Memory B cell (primary cell): Measurements from ENCODE around the gene ABCB1.
"Not testable (repeated sequence)": the region's sequence is repeated elsewhere in the genome, so short reads cannot be mapped to it uniquely, and the experiment has no call there.

Experiments used
- ATAC-seq: fragments of 150-1000 bp; cut with Tn5 transposase; 2 replicates; pipeline ENCODE4 v1.10.0; 2021; ENCODE audit warnings: low read depth, mild to moderate bottlenecking, moderate library complexity
- DNase-seq, 2 donors: peaks; one replicate each; pipeline ENCODE4 v3.0.0; 2022; ENCODE audit warnings: low spot score in 2 of 2
- H3K27ac Mint-ChIP-seq: one replicate; pipeline ENCODE4 v1.8.0; 2022; ENCODE audit warnings: mild to moderate bottlenecking, moderate library complexity, mixed read lengths
- H3K27me3 Mint-ChIP-seq: one replicate; pipeline ENCODE4 v1.8.0; 2022; ENCODE audit warnings: mixed read lengths
- H3K36me3 Mint-ChIP-seq: one replicate; pipeline ENCODE4 v1.8.0; 2022; ENCODE audit warnings: mild to moderate bottlenecking, mixed read lengths
- H3K4me1 Mint-ChIP-seq: one replicate; pipeline ENCODE4 v1.8.0; 2022; ENCODE audit warnings: mixed read lengths
- H3K4me3 Mint-ChIP-seq: one replicate; pipeline ENCODE4 v1.8.0; 2022; ENCODE audit warnings: mild to moderate bottlenecking, moderate library complexity, mixed read lengths
- H3K9me3 Mint-ChIP-seq: one replicate; pipeline ENCODE4 v1.8.0; 2022; ENCODE audit warnings: mixed read lengths

ABCB1 gene

GRCh38 chr7:87598234-87599009 is 2.3 kb downstream of the ABCB1 start:
- DNase-seq (no peak), ATAC-seq (no peak)
- Mint-ChIP-seq H3K4me3 (no peak overlapping the region), H3K27me3 (peaks cover 12% of the 10 kb centered on the region), H3K27ac (no peak overlapping the region), H3K36me3 (peaks cover 2% of the 10 kb centered on the region), H3K4me1 (peaks cover 11% of the 10 kb centered on the region), H3K9me3 (no peaks in the 10 kb centered on the region)

- Mint-ChIP-seq H3K4me1 (peaks cover 11% of the 10 kb centered on the region), H3K9me3 (no peaks in the 10 kb centered on the region), H3K27ac (no peak overlapping the region), H3K36me3 (no peaks in the 10 kb centered on the region), H3K27me3 (peaks cover 4% of the 10 kb centered on the region), H3K4me3 (no peak overlapping the region)
- DNase-seq (no peak), ATAC-seq (no peak)
Observed at GRCh38 chr7:87596696-87597095, 4.0 kb downstream of the ABCB1 start.

GRCh38 chr7:87596136-87596535 is 4.5 kb downstream of the ABCB1 start:
- ATAC-seq (no peak), DNase-seq (no peak)
- H3K27me3 Mint-ChIP-seq: peaks cover 4% of the 10 kb centered on the region
- H3K36me3 Mint-ChIP-seq: no peaks in the 10 kb centered on the region
- no peaks in the 10 kb centered on the region for H3K9me3 Mint-ChIP-seq
- no peak overlapping the region for H3K27ac Mint-ChIP-seq
- H3K4me1 Mint-ChIP-seq: peaks cover 11% of the 10 kb centered on the region
- no peak overlapping the region for H3K4me3 Mint-ChIP-seq

GRCh38 chr7:87592300-87592699 is 8.4 kb downstream of the ABCB1 start:
- no peak overlapping the region for H3K27ac Mint-ChIP-seq
- DNase-seq (no peak), ATAC-seq (no peak)
- H3K36me3 Mint-ChIP-seq: no peaks in the 10 kb centered on the region
- no peak overlapping the region for H3K4me3 Mint-ChIP-seq
- no peaks in the 10 kb centered on the region for H3K9me3 Mint-ChIP-seq
- peaks cover 2% of the 10 kb centered on the region for H3K27me3 Mint-ChIP-seq
- no peaks in the 10 kb centered on the region for H3K4me1 Mint-ChIP-seq

- DNase-seq (no peak), ATAC-seq (no peak)
- Mint-ChIP-seq H3K36me3 (no peaks in the 10 kb centered on the region), H3K27me3 (peaks cover 2% of the 10 kb centered on the region), H3K9me3 (no peaks in the 10 kb centered on the region), H3K4me1 (no peaks in the 10 kb centered on the region), H3K27ac (no peak overlapping the region), H3K4me3 (no peak overlapping the region)
Observed at GRCh38 chr7:87591211-87591610, 9.5 kb downstream of the ABCB1 start.

GRCh38 chr7:87590578-87590977 is 10.1 kb downstream of the ABCB1 start:
- Mint-ChIP-seq H3K27me3 (peaks cover 2% of the 10 kb centered on the region), H3K36me3 (no peaks in the 10 kb centered on the region), H3K4me1 (no peaks in the 10 kb centered on the region), H3K9me3 (no peaks in the 10 kb centered on the region), H3K27ac (no peak overlapping the region), H3K4me3 (no peak overlapping the region)
- no peak for DNase-seq
- no peak for ATAC-seq

- peaks cover 4% of the 10 kb centered on the region for H3K27me3 Mint-ChIP-seq
- H3K9me3 Mint-ChIP-seq: no peaks in the 10 kb centered on the region
- H3K36me3 Mint-ChIP-seq: peaks cover 6% of the 10 kb centered on the region
- no peak overlapping the region for H3K27ac Mint-ChIP-seq
- DNase-seq: no peak
- no peaks in the 10 kb centered on the region for H3K4me1 Mint-ChIP-seq
- no peak for ATAC-seq
- no peak overlapping the region for H3K4me3 Mint-ChIP-seq
Observed at GRCh38 chr7:87589631-87590030, 11.1 kb downstream of the ABCB1 start.

GRCh38 chr7:87581723-87582122 is 19.0 kb downstream of the ABCB1 start:
- ATAC-seq (no peak), DNase-seq (no peak)
- peaks cover 6% of the 10 kb centered on the region for H3K27me3 Mint-ChIP-seq
- H3K4me1 Mint-ChIP-seq: no peaks in the 10 kb centered on the region
- peaks cover 2% of the 10 kb centered on the region for H3K9me3 Mint-ChIP-seq
- no peak overlapping the region for H3K4me3 Mint-ChIP-seq
- H3K36me3 Mint-ChIP-seq: peaks cover 11% of the 10 kb centered on the region
- no peak overlapping the region for H3K27ac Mint-ChIP-seq

- no peak for DNase-seq
- no peak for ATAC-seq
- H3K9me3 Mint-ChIP-seq: peaks cover 2% of the 10 kb centered on the region
- H3K27ac Mint-ChIP-seq: no peak overlapping the region
- H3K4me3 Mint-ChIP-seq: no peak overlapping the region
- H3K4me1 Mint-ChIP-seq: no peaks in the 10 kb centered on the region
- peaks cover 6% of the 10 kb centered on the region for H3K27me3 Mint-ChIP-seq
- peaks cover 11% of the 10 kb centered on the region for H3K36me3 Mint-ChIP-seq
Observed at GRCh38 chr7:87580636-87581035, 20.0 kb downstream of the ABCB1 start.

- H3K4me3 Mint-ChIP-seq: no peak overlapping the region
- no peak overlapping the region for H3K27ac Mint-ChIP-seq
- ATAC-seq (no peak), DNase-seq (no peak)
- H3K27me3 Mint-ChIP-seq: peaks cover 3% of the 10 kb centered on the region
- peaks cover 3% of the 10 kb centered on the region for H3K9me3 Mint-ChIP-seq
- no peaks in the 10 kb centered on the region for H3K4me1 Mint-ChIP-seq
- peaks cover 3% of the 10 kb centered on the region for H3K36me3 Mint-ChIP-seq
Observed at GRCh38 chr7:87575521-87575920, 25.2 kb downstream of the ABCB1 start.

- no peak overlapping the region for H3K27ac Mint-ChIP-seq
- H3K4me1 Mint-ChIP-seq: no peaks in the 10 kb centered on the region
- ATAC-seq (no peak), DNase-seq (no peak)
- H3K4me3 Mint-ChIP-seq: no peak overlapping the region
- H3K36me3 Mint-ChIP-seq: peaks cover 1% of the 10 kb centered on the region
- peaks cover 3% of the 10 kb centered on the region for H3K9me3 Mint-ChIP-seq
- peaks cover 2% of the 10 kb centered on the region for H3K27me3 Mint-ChIP-seq
Observed at GRCh38 chr7:87574630-87575029, 26.1 kb downstream of the ABCB1 start.

- not testable (repeated sequence) for H3K4me1 Mint-ChIP-seq, H3K36me3 Mint-ChIP-seq, H3K4me3 Mint-ChIP-seq, H3K27ac Mint-ChIP-seq, H3K9me3 Mint-ChIP-seq, DNase-seq, H3K27me3 Mint-ChIP-seq, ATAC-seq
Observed at GRCh38 chr7:87572513-87572912, 28.2 kb downstream of the ABCB1 start.

GRCh38 chr7:87570178-87570577 is 30.5 kb downstream of the ABCB1 start:
- DNase-seq (no peak), ATAC-seq (no peak)
- Mint-ChIP-seq H3K27ac (no peak overlapping the region), H3K4me3 (no peak overlapping the region), H3K36me3 (no peaks in the 10 kb centered on the region), H3K27me3 (peaks cover 3% of the 10 kb centered on the region), H3K4me1 (no peaks in the 10 kb centered on the region), H3K9me3 (peaks cover 1% of the 10 kb centered on the region)

GRCh38 chr7:87567052-87567451 is 33.6 kb downstream of the ABCB1 start:
- H3K27me3 Mint-ChIP-seq: peaks cover 3% of the 10 kb centered on the region
- no peaks in the 10 kb centered on the region for H3K36me3 Mint-ChIP-seq
- no peak for DNase-seq
- H3K4me3 Mint-ChIP-seq: no peak overlapping the region
- H3K4me1 Mint-ChIP-seq: no peaks in the 10 kb centered on the region
- no peak for ATAC-seq
- no peaks in the 10 kb centered on the region for H3K9me3 Mint-ChIP-seq
- H3K27ac Mint-ChIP-seq: no peak overlapping the region

- Mint-ChIP-seq H3K4me1 (no peaks in the 10 kb centered on the region), H3K36me3 (no peaks in the 10 kb centered on the region), H3K4me3 (no peak overlapping the region), H3K9me3 (no peaks in the 10 kb centered on the region), H3K27me3 (peaks cover 3% of the 10 kb centered on the region), H3K27ac (no peak overlapping the region)
- DNase-seq (no peak), ATAC-seq (no peak)
Observed at GRCh38 chr7:87566311-87566900, 34.3 kb downstream of the ABCB1 start.
